RWPE1 (cell line): ENCODE results near the gene TBX20.
"Not testable (repeated sequence)": the region's sequence is repeated elsewhere in the genome, so short reads cannot be mapped to it uniquely, and the experiment has no call there.

ENCODE experiments used
- CTCF ChIA-PET: fragments of 350-600 bp; sonication (Branson Sonifier 250); formaldehyde crosslinking; extraction: SDS; loops from one replicate; lab custom pipeline; 2021; lab: Yijun Ruan, JAX
- POLR2A ChIA-PET: fragments of 400-600 bp; formaldehyde crosslinking; extraction: SDS; loops from one replicate; lab custom pipeline; 2020; ENCODE audit warnings: antibody characterized with exemption; ENCODE audit not compliant: low non-redundant PET; lab: Yijun Ruan, JAX
- DNase-seq: peaks from one replicate; pipeline ENCODE4 v3.0.0; 2012; ENCODE audit warnings: low spot score
- H3K27ac ChIP-seq: fragments of 450-650 bp; 2 replicates; pipeline ENCODE4 v1.5.1; 2017
- TF ChIP-seq, protein P1 (sequence below): fragments of 450-650 bp; conservative IDR thresholded peaks from 2 replicates; pipeline ENCODE4 v1.5.1; 2017; ENCODE audit warnings: low read depth, mild to moderate bottlenecking

The TBX20 gene

GRCh38 chr7:35241884-35242283, 12.0 kb downstream of the TBX20 start:
- POLR2A ChIA-PET: no interaction called here
- no peak for DNase-seq
- CTCF ChIA-PET: interaction anchor here (0.9 kb wide), 1 partner anchor 21 kb away, joined by 4 read pairs; no protein-coding TSS in a partner anchor

GRCh38 chr7:35241436-35241835, 12.5 kb downstream of the TBX20 start:
- DNase-seq: no peak
- TF ChIP-seq, protein P1, sequence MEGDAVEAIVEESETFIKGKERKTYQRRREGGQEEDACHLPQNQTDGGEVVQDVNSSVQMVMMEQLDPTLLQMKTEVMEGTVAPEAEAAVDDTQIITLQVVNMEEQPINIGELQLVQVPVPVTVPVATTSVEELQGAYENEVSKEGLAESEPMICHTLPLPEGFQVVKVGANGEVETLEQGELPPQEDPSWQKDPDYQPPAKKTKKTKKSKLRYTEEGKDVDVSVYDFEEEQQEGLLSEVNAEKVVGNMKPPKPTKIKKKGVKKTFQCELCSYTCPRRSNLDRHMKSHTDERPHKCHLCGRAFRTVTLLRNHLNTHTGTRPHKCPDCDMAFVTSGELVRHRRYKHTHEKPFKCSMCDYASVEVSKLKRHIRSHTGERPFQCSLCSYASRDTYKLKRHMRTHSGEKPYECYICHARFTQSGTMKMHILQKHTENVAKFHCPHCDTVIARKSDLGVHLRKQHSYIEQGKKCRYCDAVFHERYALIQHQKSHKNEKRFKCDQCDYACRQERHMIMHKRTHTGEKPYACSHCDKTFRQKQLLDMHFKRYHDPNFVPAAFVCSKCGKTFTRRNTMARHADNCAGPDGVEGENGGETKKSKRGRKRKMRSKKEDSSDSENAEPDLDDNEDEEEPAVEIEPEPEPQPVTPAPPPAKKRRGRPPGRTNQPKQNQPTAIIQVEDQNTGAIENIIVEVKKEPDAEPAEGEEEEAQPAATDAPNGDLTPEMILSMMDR: no peak
- no peak overlapping the region for H3K27ac ChIP-seq
- ChIA-PET POLR2A (no interaction called here), CTCF (interaction anchor here (0.6 kb wide), 1 partner anchor 927 kb away, joined by 5 read pairs; no protein-coding TSS in a partner anchor)

More at GRCh38 chr7:35241884-35242283, 12.0 kb downstream of the TBX20 start:
- no peak overlapping the region for H3K27ac ChIP-seq
- TF ChIP-seq, protein P1: no peak

- DNase-seq, POLR2A ChIA-PET, H3K27ac ChIP-seq: not testable (repeated sequence)
- CTCF ChIA-PET: interaction anchor here (0.6 kb wide), 1 partner anchor 926 kb away, joined by 5 read pairs; no protein-coding TSS in a partner anchor
Measured at GRCh38 chr7:35241008-35241407, 12.9 kb downstream of the TBX20 start.

- CTCF ChIA-PET, DNase-seq, POLR2A ChIA-PET, H3K27ac ChIP-seq: not testable (repeated sequence)
Measured at GRCh38 chr7:35238456-35238855, 15.4 kb downstream of the TBX20 start.

GRCh38 chr7:35232994-35233393, 20.9 kb downstream of the TBX20 start:
- ChIA-PET POLR2A (no interaction called here), CTCF (no interaction called here)
- no peak for DNase-seq
- TF ChIP-seq, protein P1: no peak
- H3K27ac ChIP-seq: no peak overlapping the region

- H3K27ac ChIP-seq, CTCF ChIA-PET, POLR2A ChIA-PET, DNase-seq: not testable (repeated sequence)
Measured at GRCh38 chr7:35231221-35231620, 22.7 kb downstream of the TBX20 start.

DNA sequence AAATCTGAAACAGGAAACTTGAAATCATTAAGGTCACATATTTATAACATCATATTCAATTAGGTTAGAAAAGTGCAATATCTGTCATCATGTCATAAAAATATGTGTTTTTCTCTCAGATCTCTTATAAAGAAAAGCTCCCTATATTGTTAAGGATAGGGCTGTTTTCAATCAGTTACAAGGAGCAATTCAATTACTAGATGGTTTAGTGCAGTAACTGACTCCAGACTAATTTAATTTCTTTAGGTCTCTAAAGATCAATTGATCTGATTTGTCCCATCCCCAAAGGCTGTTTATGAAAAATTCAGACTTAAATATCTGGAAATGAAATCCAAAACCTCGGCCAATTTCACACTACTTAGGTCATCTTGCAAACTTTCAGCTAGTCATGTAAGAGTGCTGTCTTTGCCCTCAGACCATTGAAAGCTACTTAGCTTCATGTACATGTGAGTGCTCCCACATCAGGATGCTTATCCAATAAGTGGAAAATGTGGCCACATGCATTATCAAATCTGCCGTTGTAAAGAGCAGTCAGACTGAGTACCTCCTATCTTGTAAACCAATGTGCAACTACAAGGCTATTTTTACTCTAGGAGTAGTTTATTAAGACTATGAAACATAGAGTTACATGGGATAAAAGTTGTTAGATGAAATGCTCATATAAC, 24.7 kb downstream of the TBX20 start:
- H3K27ac ChIP-seq, POLR2A ChIA-PET, CTCF ChIA-PET, DNase-seq: not testable (repeated sequence)

- POLR2A ChIA-PET, DNase-seq, CTCF ChIA-PET, H3K27ac ChIP-seq: not testable (repeated sequence)
Measured at GRCh38 chr7:35228496-35229051, 25.3 kb downstream of the TBX20 start.

DNA sequence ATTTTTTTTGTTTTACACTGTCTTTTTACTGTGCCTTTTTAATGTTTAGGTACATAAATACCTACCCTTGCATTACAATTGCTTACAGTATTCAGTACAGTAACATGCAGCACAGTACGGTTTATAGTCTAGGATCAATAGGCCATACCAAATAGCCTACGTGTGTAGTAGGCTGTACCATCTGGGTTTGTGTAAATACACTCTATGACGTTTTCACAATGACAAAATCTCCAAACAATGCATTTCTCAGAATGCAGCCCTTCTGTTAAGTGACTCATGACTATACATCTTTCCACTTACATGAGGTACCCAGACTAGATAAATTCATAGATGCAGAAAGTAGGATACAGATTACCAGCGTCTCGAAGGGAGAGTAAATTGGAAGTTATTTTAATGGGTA, 26.5 kb downstream of the TBX20 start:
- DNase-seq, POLR2A ChIA-PET, H3K27ac ChIP-seq: not testable (repeated sequence)
- CTCF ChIA-PET: interaction anchor here (0.6 kb wide), 2 partner anchors 292 to 356 kb away, joined by 4 read pairs; no protein-coding TSS in a partner anchor

DNA sequence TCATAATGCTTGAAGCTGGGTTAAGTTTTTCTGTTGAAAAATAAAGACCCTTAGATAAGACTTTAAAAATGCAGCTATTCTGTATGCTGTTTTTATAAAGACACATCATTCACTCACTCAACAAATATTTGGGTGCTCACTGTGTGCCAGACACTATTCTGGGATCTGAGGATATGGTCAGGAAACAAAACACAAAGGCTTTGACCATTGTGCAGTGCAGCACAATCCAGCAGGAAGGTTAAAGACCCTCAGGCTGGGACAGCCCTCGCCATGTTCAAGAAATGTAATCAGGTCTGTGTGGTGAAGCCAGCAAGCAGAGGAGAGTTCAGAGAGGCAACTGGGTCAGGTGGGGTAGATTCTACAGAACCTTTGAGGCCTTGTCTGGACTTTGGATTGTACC, 31.5 kb downstream of the TBX20 start:
- H3K27ac ChIP-seq, POLR2A ChIA-PET, DNase-seq, CTCF ChIA-PET: not testable (repeated sequence)

- DNase-seq, CTCF ChIA-PET, POLR2A ChIA-PET, H3K27ac ChIP-seq: not testable (repeated sequence)
Measured at GRCh38 chr7:35220176-35220575, 33.7 kb downstream of the TBX20 start.

DNA sequence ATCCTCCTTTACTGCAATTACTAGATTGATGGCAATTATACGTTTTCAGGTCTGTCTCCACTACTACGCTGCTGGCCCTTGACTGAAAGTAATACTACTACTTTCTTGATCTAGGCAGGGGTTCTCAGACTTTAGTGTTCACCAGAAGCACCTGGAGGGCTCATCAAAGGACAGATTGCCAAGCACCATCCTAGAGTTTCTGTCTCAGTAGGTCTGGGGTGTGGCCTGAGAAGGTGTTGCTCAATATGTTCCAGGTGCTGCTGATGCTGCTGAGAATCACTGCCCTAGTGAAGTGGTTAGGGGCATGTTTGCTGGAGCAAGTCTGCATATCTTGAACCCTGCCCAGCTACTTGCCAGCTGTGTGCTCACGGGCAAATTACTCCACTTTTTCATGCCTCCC, 37.9 kb downstream of the TBX20 start:
- POLR2A ChIA-PET, H3K27ac ChIP-seq, CTCF ChIA-PET, DNase-seq: not testable (repeated sequence)

- POLR2A ChIA-PET, H3K27ac ChIP-seq, CTCF ChIA-PET, DNase-seq: not testable (repeated sequence)
Measured at GRCh38 chr7:35215063-35215462, 38.8 kb downstream of the TBX20 start.

DNA sequence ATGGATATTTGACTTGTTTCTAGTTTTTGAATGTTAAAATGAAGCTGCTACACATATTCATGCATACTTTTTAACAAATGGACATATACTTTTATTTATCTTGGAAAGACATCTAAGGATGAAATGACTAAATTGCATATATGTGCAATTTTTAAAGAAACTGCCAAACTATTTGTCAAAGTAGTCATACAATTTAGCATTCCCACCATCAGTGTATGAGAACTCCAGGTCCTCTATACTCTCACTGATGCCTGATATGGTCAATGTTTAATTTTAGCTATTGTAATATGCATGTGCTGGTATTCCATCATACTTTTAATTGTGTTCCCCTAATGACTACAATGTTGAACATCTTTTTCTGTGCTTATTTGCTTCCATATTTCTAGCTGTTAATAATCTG, 47.0 kb downstream of the TBX20 start:
- H3K27ac ChIP-seq, POLR2A ChIA-PET, DNase-seq, CTCF ChIA-PET: not testable (repeated sequence)
